Caco-2 (cell line): ENCODE data around the gene TPCN1. TPM values are rescaled to one million over a fixed set of nuclear protein-coding genes. Genes with fewer than 3 reads are reported as not detected.
A peak's percentile ranks its signal among the peaks of the same experiment; 100 is the strongest.

Source experiments
- BruUV-seq: library from RNA; stranded (reverse); fragments of 400-500 nt; replicated peaks from 2 replicates; lab custom pipeline; 2021; lab: Mats Ljungman, UMichigan
- CTCF ChIA-PET: fragments of 300-600 bp; sonication (Branson Sonifier 250); formaldehyde crosslinking; loops from one replicate; lab custom pipeline; 2022; ENCODE audit warnings: antibody characterized with exemption; lab: Charles Lee
- POLR2A ChIA-PET: fragments of 300-600 bp; sonication (Branson Sonifier 250); formaldehyde crosslinking; loops from one replicate; lab custom pipeline; 2022; ENCODE audit warnings: antibody characterized with exemption; lab: Charles Lee
- DNase-seq, 2 experiments: peaks; one replicate each; pipeline versions ENCODE4 v3.0.0 to v3.0.0-alpha.2; 2020 to 2022
- H3K27me3 ChIP-seq: replicated peaks from 2 replicates; pipeline ENCODE4 v1.6.0; 2011; ENCODE audit warnings: low read length; ENCODE audit not compliant: control insufficient read depth, insufficient read depth
- H3K36me3 ChIP-seq: 2 replicates; pipeline ENCODE4 v1.5.1; 2011; ENCODE audit warnings: low read length; ENCODE audit not compliant: control insufficient read depth, insufficient read depth
- H3K4me1 ChIP-seq: fragments of 250-450 bp; sonication (Bioruptor Pico); 2 replicates; pipeline ENCODE4 v1.5.1; 2020; ENCODE audit warnings: mild to moderate bottlenecking
- H3K4me3 ChIP-seq: 2 replicates; pipeline ENCODE4 v1.5.1; 2011; ENCODE audit warnings: low read depth, mild to moderate bottlenecking, control low read depth, low read length
- H3K9me3 ChIP-seq: fragments of 250-450 bp; sonication (Bioruptor Pico); 2 replicates; pipeline ENCODE4 v1.5.1; 2020; ENCODE audit warnings: mild to moderate bottlenecking, moderate library complexity
- H3K27ac Mint-ChIP-seq: one replicate; pipeline ENCODE4 v1.8.0; 2022; ENCODE audit warnings: mixed read lengths; ENCODE audit not compliant: unreplicated experiment
- H3K27me3 Mint-ChIP-seq: one replicate; pipeline ENCODE4 v1.8.0; 2022; ENCODE audit warnings: mixed read lengths; ENCODE audit not compliant: insufficient read depth, unreplicated experiment
- H3K36me3 Mint-ChIP-seq: one replicate; pipeline ENCODE4 v1.8.0; 2022; ENCODE audit warnings: mild to moderate bottlenecking, mixed read lengths; ENCODE audit not compliant: insufficient read depth, unreplicated experiment
- H3K4me1 Mint-ChIP-seq: one replicate; pipeline ENCODE4 v1.8.0; 2022; ENCODE audit warnings: low read depth, mixed read lengths; ENCODE audit not compliant: unreplicated experiment
- H3K4me3 Mint-ChIP-seq: one replicate; pipeline ENCODE4 v1.8.0; 2022; ENCODE audit warnings: mild to moderate bottlenecking, moderate library complexity, mixed read lengths; ENCODE audit not compliant: unreplicated experiment
- H3K9me3 Mint-ChIP-seq: one replicate; pipeline ENCODE4 v1.8.0; 2022; ENCODE audit warnings: mixed read lengths; ENCODE audit not compliant: unreplicated experiment
- intact Hi-C: fragments of 100-400 bp; cut with micrococcal nuclease; formaldehyde crosslinking; loops from one replicate; pipeline ENCODE4 v1.10.0; 2022; ENCODE audit not compliant: unreplicated experiment
- total RNA-seq: library from RNA; stranded (reverse); gene quantifications from 2 replicates; pipeline ENCODE4 v1.2.3, GENCODE V29; 2022
- TF ChIP-seq, protein P1 (sequence below), 2 experiments: fragments of 200-600 bp in 1 of 2; IDR thresholded peaks; 1 replicate in 1 of 2; 2 replicates in 1 of 2; pipeline versions ENCODE4 v1.5.1 to v1.8.0; 2011 to 2022; ENCODE audit warnings: antibody characterized with exemption in 1 of 2, control low read depth in 1 of 2, inconsistent platforms in 1 of 2, low read depth in 1 of 2, low read length in 1 of 2, mild to moderate bottlenecking in 1 of 2, moderate library complexity in 1 of 2; ENCODE audit not compliant: insufficient read depth in 1 of 2, severe bottlenecking in 1 of 2, unreplicated experiment in 1 of 2

Gene TPCN1
- total RNA-seq, 1 experiment from 2014 or later: 54.4 TPM

DNA sequence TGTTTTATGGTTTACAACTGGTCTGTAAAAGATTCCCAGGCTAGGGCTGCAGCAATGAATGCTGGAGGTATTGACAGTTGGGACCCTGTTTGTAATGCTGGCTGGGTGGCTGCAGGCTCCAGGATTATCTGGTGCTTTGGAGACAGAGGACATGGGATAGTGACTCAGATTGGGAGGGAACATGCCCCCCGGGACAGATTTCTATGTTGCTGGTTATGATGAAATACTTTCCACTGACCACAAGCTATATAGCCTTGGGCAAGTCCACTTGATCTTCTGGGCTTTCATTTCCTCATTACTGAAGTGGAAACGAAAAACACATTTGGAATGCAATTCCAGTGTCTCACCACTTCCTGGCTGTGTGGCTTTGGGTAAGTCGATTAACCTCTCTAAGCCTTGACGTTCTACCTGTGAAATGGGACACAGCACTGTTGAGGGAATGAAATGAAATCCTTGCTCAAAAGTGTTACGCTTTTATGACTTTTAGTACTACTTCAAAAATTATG, 6.3 kb upstream of the TPCN1 start:
- Histone ChIP-seq H3K9me3 (no peaks in the 10 kb centered on the region; the same call in 1 of the 2 replicates), H3K36me3 (no peaks in the 10 kb centered on the region), H3K4me1 (0 out of 2 replicates have a peak, but pooled peaks cover 4% of the 10 kb centered on the region), H3K27me3 (no peaks in the 10 kb centered on the region), H3K4me3 (no peak overlapping the region)
- Mint-ChIP-seq H3K4me3 (no peak overlapping the region), H3K36me3 (no peaks in the 10 kb centered on the region), H3K4me1 (no peaks in the 10 kb centered on the region), H3K27ac (no peak overlapping the region), H3K9me3 (no peaks in the 10 kb centered on the region), H3K27me3 (no peaks in the 10 kb centered on the region)
- no TSS peak for BruUV-seq
- intact Hi-C loops: no loop called here
- CTCF ChIA-PET: no interaction called here
- TF ChIP-seq, protein P1, sequence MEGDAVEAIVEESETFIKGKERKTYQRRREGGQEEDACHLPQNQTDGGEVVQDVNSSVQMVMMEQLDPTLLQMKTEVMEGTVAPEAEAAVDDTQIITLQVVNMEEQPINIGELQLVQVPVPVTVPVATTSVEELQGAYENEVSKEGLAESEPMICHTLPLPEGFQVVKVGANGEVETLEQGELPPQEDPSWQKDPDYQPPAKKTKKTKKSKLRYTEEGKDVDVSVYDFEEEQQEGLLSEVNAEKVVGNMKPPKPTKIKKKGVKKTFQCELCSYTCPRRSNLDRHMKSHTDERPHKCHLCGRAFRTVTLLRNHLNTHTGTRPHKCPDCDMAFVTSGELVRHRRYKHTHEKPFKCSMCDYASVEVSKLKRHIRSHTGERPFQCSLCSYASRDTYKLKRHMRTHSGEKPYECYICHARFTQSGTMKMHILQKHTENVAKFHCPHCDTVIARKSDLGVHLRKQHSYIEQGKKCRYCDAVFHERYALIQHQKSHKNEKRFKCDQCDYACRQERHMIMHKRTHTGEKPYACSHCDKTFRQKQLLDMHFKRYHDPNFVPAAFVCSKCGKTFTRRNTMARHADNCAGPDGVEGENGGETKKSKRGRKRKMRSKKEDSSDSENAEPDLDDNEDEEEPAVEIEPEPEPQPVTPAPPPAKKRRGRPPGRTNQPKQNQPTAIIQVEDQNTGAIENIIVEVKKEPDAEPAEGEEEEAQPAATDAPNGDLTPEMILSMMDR (IDR thresholded peaks at IDR 0.05; ENCODE audit: insufficient read depth in 1 of 2, low read depth in 1 of 2, low read length in 1 of 2, severe bottlenecking in 1 of 2, unreplicated experiment in 1 of 2): no peak
- POLR2A ChIA-PET: no interaction called here
- DNase-seq: peak; percentile 48 to 58

DNA sequence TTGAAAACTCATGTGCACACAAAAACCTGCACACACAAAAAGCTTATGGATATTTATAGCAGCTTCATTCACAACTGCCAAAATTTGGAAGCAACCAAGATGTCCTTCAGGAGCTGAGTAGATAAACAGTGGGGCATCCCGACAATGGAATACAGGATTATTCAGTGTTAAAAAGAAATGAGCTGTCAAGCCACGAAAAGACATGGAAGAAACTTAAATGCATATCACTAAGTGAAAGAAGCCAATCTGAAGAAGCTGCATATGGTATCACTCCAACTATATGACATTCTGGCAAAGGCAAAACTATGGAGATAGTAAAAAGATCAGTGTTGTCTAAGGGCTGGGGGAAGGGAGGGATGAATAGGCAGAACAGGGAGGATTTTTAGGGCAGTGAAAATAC, 5.2 kb upstream of the TPCN1 start:
- Mint-ChIP-seq H3K4me3 (no peak overlapping the region), H3K36me3 (peaks cover 5% of the 10 kb centered on the region), H3K9me3 (no peaks in the 10 kb centered on the region), H3K27ac (no peak overlapping the region), H3K27me3 (no peaks in the 10 kb centered on the region), H3K4me1 (no peaks in the 10 kb centered on the region)
- intact Hi-C loops: no loop called here
- no peak overlapping the region for H3K4me3 ChIP-seq
- TF ChIP-seq, protein P1 (IDR thresholded peaks at IDR 0.05; ENCODE audit: insufficient read depth in 1 of 2, low read depth in 1 of 2, low read length in 1 of 2, severe bottlenecking in 1 of 2, unreplicated experiment in 1 of 2): no peak
- no peaks in the 10 kb centered on the region for H3K36me3 ChIP-seq
- CTCF ChIA-PET: no interaction called here
- no peaks in the 10 kb centered on the region for H3K27me3 ChIP-seq
- no peak for DNase-seq
- POLR2A ChIA-PET: no interaction called here
- BruUV-seq: no TSS peak
- 0 out of 2 replicates have a peak, but pooled peaks cover 4% of the 10 kb centered on the region for H3K4me1 ChIP-seq
- H3K9me3 ChIP-seq: no peaks in the 10 kb centered on the region; the same call in 1 of the 2 replicates

DNA sequence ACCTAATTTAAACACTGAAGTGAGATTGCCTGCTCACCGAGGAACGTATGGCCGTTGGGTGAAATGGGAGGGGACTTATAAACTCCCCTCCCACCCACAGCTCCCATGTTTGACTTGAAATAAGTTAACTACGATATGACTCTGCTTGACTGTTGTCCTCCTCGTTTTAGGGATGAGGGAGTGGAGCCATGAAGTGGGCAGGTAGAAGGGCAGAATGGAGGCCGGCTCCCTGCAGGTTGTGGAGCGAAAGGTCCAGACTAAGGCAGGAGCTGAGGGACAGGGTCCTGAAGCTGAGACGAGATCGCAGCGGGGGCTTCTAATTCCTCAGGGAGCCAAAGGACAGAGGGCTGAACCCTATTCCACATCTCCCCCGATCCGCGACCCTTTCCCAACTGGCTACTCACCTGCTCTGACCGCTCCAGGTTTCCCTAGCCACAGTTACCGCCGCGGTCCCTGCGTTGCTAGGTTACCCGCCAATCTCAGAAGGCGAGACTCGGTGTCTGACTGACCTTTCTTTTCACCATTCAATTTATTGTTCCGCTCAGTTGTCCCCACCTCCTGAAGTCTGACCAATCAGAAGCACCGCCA, 577 bp upstream of the TPCN1 start:
- TF ChIP-seq, protein P1 (IDR thresholded peaks at IDR 0.05; ENCODE audit: insufficient read depth in 1 of 2, low read depth in 1 of 2, low read length in 1 of 2, severe bottlenecking in 1 of 2, unreplicated experiment in 1 of 2): no peak
- Histone ChIP-seq H3K9me3 (no peaks in the 10 kb centered on the region), H3K4me3 (peak overlapping the region; percentile 73), H3K4me1 (peaks cover 16% of the 10 kb centered on the region; the same call in 1 of the 2 replicates), H3K36me3 (no peaks in the 10 kb centered on the region), H3K27me3 (no peaks in the 10 kb centered on the region)
- CTCF ChIA-PET: no interaction called here
- H3K4me1 Mint-ChIP-seq: no peaks in the 10 kb centered on the region
- peaks cover 22% of the 10 kb centered on the region for H3K36me3 Mint-ChIP-seq
- no peaks in the 10 kb centered on the region for H3K9me3 Mint-ChIP-seq
- POLR2A ChIA-PET: interaction anchor here (1.0 to 3.7 kb wide), 3 partner anchors 10 to 25 kb away, joined by 5 to 42 read pairs (median 38); no protein-coding TSS in a partner anchor
- H3K27ac Mint-ChIP-seq: peak overlapping the region; percentile 83
- H3K27me3 Mint-ChIP-seq: no peaks in the 10 kb centered on the region
- intact Hi-C loops: loop anchor here (1.0 kb wide), 1 partner anchor 10 kb away; no protein-coding TSS in a partner anchor
- TSS peak; percentile 40 for BruUV-seq
- DNase-seq: no peak
- H3K4me3 Mint-ChIP-seq: peak overlapping the region; percentile 79
